GM18951 (cell line): ENCODE data around the gene SERPINB6.
A peak's percentile ranks its signal among the peaks of the same experiment; 100 is the strongest.

Experiments used
- POLR2A ChIP-seq: IDR thresholded peaks from 4 replicates; pipeline ENCODE4 v1.6.1; 2011; ENCODE audit warnings: mild to moderate bottlenecking; ENCODE audit not compliant: insufficient read length, insufficient read depth; ENCODE audit errors: extremely low read depth
- in situ Hi-C: fragments of 300-500 bp; cut with MboI; formaldehyde crosslinking; loops from one replicate; pipeline ENCODE4 v1.12.0; 2022; ENCODE audit warnings: low sequenced_read_pairs, mixed read lengths, inconsistent platforms; ENCODE audit not compliant: unreplicated experiment

The SERPINB6 gene

DNA sequence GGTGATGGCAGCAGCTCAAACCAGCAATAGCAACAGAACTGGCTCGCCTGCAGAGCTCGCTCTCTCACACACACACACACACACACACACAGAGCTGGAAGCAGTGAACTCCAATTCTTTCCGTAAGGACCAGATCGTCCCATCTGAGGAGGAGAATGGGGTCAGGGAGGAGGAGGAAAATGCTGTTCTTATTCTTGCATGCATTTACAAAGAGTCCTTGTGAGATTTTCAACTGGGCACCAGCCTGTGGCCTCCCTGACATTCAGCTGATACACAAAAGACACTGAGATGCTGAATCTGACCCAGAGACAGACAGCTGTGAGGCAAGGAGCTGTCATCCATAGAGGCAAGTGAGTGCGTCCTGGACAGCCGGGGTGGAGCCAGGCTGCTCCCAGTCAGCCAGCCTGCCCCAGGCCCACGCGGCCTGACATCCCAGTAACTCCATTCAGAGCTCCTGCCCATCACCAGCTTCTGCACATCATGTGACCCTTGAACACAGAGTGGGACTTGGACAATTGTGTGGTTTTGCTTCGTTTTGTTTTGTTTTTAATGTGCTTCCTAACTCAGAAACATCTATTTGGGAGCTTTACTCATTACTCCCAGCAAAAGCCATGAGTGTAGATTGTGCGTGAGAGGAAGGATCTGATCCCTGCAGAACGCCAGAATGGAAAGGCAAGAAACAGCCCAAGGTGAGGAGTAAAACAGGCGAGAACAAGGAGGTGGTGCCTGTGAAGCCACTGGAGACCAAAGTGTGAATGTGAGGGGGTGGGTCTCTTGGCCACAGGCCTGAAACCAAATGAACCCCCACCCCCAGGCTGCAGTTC is 70.3 kb downstream of the SERPINB6 start:
- TF ChIP-seq POLR2A: peak; percentile 46
- in situ Hi-C loops: no loop called here

DNA sequence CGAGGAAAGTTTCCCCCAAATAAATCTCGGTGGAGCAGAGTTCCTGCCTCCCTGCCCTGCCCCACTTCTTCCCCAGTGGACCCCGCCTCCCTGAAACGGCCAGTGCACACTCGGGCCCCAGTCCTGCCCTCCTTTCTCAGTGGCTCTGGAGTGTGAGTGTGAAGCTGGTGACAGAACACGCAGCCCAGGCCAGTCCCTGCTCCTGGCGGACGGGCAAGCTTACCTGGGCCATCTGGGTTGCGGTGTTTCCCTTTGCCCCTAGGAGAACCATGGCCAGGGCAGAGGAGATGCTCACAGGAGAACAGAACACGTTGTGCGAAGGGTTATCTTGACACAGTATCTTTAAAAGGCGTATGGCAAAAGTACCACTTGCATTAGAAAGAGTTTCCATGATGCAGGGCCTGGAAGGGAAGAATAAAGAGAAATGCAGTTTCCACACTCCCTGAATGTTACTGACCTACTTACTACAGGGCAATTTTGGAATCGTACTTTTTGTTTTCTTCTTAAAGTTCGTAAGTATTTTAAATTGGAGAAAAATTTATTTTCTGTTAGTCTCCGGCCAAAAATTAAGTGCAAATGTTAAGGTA is 71.1 kb downstream of the SERPINB6 start:
- in situ Hi-C loops: no loop called here
- TF ChIP-seq POLR2A: peak; percentile 3

DNA sequence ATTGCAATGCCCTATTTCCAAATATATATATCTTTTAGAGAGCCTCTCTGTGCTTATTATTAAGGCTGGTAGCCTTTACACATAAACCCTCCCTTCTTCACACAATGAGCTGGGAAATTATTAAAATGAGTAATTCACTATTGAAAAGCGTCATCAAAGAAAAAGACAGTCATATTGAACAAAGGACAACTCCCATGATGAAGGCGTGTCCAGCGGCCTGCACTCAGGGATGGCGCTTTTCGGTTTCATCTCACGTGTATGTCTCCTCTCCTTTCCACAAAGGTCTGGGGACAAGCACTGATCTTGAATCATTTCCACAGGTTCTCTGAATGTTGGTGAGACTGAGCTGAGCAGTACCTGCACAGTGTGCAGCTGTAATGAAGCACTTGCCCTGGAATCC is 71.8 kb downstream of the SERPINB6 start:
- in situ Hi-C loops: no loop called here
- no peak for TF ChIP-seq POLR2A
